Upper lobe of left lung (tissue), 6 donors: ENCODE results near the gene PADI4. TPM values are rescaled to one million over a fixed set of nuclear protein-coding genes. Genes with fewer than 3 reads are reported as not detected.

Source experiments
- ATAC-seq, 2 donors: fragments of 200-7000 bp; cut with Tn5 transposase; one replicate each; pipeline ENCODE4 v1.9.1; 2022; ENCODE audit warnings: mild to moderate bottlenecking in 2 of 2, moderate library complexity in 2 of 2; ENCODE audit not compliant: low FRiP score in 2 of 2
- DNase-seq, 2 donors: peaks; one replicate each; pipeline ENCODE4 v3.0.0-alpha.2; 2019 to 2020
- H3K27ac ChIP-seq, 4 donors: fragments of 200-600 bp; sonication (generic); one replicate each; pipeline ENCODE4 v1.5.1; 2016 to 2019
- H3K27me3 ChIP-seq, 4 donors: fragments of 200-600 bp; sonication (generic); one replicate each; pipeline ENCODE4 v1.5.1; 2017 to 2019
- H3K36me3 ChIP-seq, 4 donors: fragments of 200-600 bp; sonication (generic); one replicate each; pipeline ENCODE4 v1.5.1; 2016 to 2019
- H3K4me1 ChIP-seq, 4 donors: fragments of 200-600 bp; sonication (generic); one replicate each; pipeline ENCODE4 v1.5.1; 2018 to 2019
- H3K4me3 ChIP-seq, 4 donors: fragments of 200-600 bp; sonication (generic); one replicate each; pipeline ENCODE4 v1.5.1; 2017 to 2019; ENCODE audit warnings: mild to moderate bottlenecking in 2 of 4, moderate library complexity in 1 of 4
- H3K9me3 ChIP-seq, 4 donors: fragments of 200-600 bp; sonication (generic); one replicate each; pipeline ENCODE4 v1.5.1; 2018 to 2019
- CTCF ChIP-seq, 6 experiments: fragments of 450-650 bp in 4 of 6; fragments of 200-600 bp in 2 of 6; sonication (generic) in 2 of 6; IDR thresholded peaks; one replicate each; pipeline ENCODE4 v1.5.1; 2016 to 2019; ENCODE audit warnings: antibody characterized with exemption in 6 of 6
- EP300 ChIP-seq, 4 donors: sonication (generic); formaldehyde crosslinking; IDR thresholded peaks; one replicate each; pipeline ENCODE4 v1.5.1; 2017; ENCODE audit warnings: antibody characterized with exemption in 4 of 4, control low read depth in 2 of 4
- POLR2A ChIP-seq, 4 donors: fragments of 450-650 bp; IDR thresholded peaks; one replicate each; pipeline ENCODE4 v1.5.1; 2016 to 2017; ENCODE audit warnings: antibody characterized with exemption in 4 of 4, mild to moderate bottlenecking in 2 of 4
- POLR2AphosphoS5 ChIP-seq, 2 donors: sonication (generic); formaldehyde crosslinking; IDR thresholded peaks; one replicate each; pipeline ENCODE4 v1.5.1; 2017; ENCODE audit warnings: antibody characterized with exemption in 2 of 2
- WGBS, 2 donors: methylation state at CpG; one replicate each; pipeline ENCODE4 v1.1.5; 2017 to 2018; 5-methylcytosine and 5-hydroxymethylcytosine counted together
- total RNA-seq, 6 donors: library from RNA; depleted of rRNA in 4 of 6; stranded (reverse); fragments of >200 nt in 4 of 6; gene quantifications; one replicate each; pipeline versions ENCODE4 v1.1.0 to v1.2.1, GENCODE V29; 2016 to 2021
- donor health status: DM: no; HTN: no; CAD: no; lungs with moderate emphysema.
- donor health status: DM: no; HTN: yes; CAD: no; lungs with severe emphysema.

The PADI4 gene
- total RNA-seq, 6 donors from 2014 or later: 2.7 to 32.3 (median 9.0) TPM

- Histone ChIP-seq H3K27me3 (no peaks in the 10 kb centered on the region), H3K36me3 (peaks cover 0 to under 1% (median under 1%) of the 10 kb centered on the region in 4 donors), H3K4me1 (peaks cover 0 to 8% (median 3%) of the 10 kb centered on the region in 4 donors), H3K9me3 (no peaks in the 10 kb centered on the region), H3K27ac (no peak overlapping the region), H3K4me3 (no peak overlapping the region)
- no peak for DNase-seq
- TF ChIP-seq POLR2AphosphoS5 (IDR thresholded peaks at IDR 0.05) (no peak), POLR2A (IDR thresholded peaks at IDR 0.05) (no peak), CTCF (IDR thresholded peaks at IDR 0.05) (no peak), EP300 (IDR thresholded peaks at IDR 0.05) (no peak)
- ATAC-seq: no peak
- 69% methylated on average over 4 of the region's 4 CpGs; no CpG with 5 or more reads in 1 of the 2 donors for WGBS, 2 donors
Observed at GRCh38 chr1:17401841-17402240, 93.8 kb downstream of the PADI4 start.

- no peak overlapping the region for H3K4me3 ChIP-seq
- no peak overlapping the region for H3K27ac ChIP-seq
- TF ChIP-seq POLR2A (IDR thresholded peaks at IDR 0.05) (no peak), POLR2AphosphoS5 (IDR thresholded peaks at IDR 0.05) (no peak), EP300 (IDR thresholded peaks at IDR 0.05) (no peak), CTCF (IDR thresholded peaks at IDR 0.05) (no peak)
- DNase-seq: no peak
- H3K36me3 ChIP-seq: peaks cover under 1 to 12% (median 8%) of the 10 kb centered on the region in 4 donors
- peaks cover 0 to 8% (median 3%) of the 10 kb centered on the region in 4 donors for H3K4me1 ChIP-seq
- no peak for ATAC-seq
- H3K27me3 ChIP-seq: no peaks in the 10 kb centered on the region
- H3K9me3 ChIP-seq: no peaks in the 10 kb centered on the region
- 44 to 49% methylated on average over 1 to 3 of the region's 3 CpGs for WGBS, 2 donors
Observed at GRCh38 chr1:17403081-17403480, 95.1 kb downstream of the PADI4 start.

DNA sequence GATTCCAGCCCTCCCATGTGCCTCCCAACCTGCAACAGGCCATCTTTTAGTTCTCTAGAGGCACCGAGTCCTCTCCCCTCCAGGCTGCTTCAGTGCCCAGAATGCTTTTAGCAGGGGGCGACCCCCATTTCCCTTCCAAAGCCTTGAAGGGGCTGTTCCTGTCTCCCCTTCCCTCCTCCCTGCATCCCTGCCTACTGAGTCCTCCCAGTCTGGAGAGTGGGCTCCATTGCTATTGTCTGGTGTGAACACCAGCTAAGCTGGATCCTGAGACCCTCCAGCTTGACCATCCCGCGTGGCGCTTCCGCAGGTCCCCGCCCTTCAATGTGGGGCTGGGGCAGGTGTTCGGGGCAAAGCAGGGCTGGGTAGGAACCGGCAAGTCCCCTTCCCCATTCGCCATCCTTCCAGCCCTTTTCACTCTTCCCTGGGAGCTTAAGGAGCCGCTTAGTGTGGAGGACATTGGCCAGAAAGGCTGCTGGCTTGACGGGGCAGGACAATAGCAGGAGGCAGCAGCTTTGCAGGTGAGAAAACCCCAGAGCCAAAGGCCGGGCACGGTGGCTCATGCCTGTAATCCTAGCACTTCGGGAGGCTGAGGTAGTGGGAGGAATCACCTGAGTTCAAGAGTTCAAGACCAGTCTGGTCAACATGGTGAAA, 96.2 kb downstream of the PADI4 start:
- 71 to 82% methylated on average over 9 to 13 of the region's 15 CpGs for WGBS, 2 donors
- no peaks in the 10 kb centered on the region for H3K9me3 ChIP-seq

DNA sequence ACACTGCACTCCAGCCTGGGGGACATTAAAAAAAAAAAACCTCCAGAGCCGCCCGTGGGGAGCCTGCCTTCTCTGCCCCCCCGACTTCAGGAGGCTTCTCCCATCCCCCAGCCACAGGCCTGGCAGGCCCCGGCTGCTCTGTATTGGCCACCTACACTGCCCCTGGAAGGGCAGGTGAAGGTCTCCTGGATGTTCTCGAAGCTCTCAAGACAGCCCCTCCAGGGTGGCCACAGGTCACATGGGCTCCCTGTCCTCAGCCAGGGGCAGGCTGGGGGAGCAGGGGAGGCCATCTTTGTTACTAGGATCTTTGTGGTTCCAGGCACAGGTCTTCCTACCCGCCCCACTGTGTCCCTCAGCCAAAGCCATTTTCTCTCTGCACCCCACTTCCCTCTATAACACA, 96.8 kb downstream of the PADI4 start:
- Histone ChIP-seq H3K27me3 (no peaks in the 10 kb centered on the region), H3K9me3 (no peaks in the 10 kb centered on the region), H3K36me3 (peaks cover 13 to 29% (median 24%) of the 10 kb centered on the region in 4 donors), H3K4me3 (no peak overlapping the region), H3K4me1 (peaks cover 0 to 8% (median 3%) of the 10 kb centered on the region in 4 donors), H3K27ac (no peak overlapping the region)
- 60 to 75% methylated on average over 4 to 6 of the region's 6 CpGs for WGBS, 2 donors
- no peak for DNase-seq
- TF ChIP-seq CTCF (IDR thresholded peaks at IDR 0.05) (no peak), EP300 (IDR thresholded peaks at IDR 0.05) (no peak), POLR2A (IDR thresholded peaks at IDR 0.05) (no peak), POLR2AphosphoS5 (IDR thresholded peaks at IDR 0.05) (no peak)
- ATAC-seq: no peak

More for the DNA sequence above, 96.2 kb downstream of the PADI4 start:
- Histone ChIP-seq H3K4me1 (peaks cover 0 to 8% (median 3%) of the 10 kb centered on the region in 4 donors), H3K4me3 (no peak overlapping the region), H3K27me3 (no peaks in the 10 kb centered on the region), H3K27ac (no peak overlapping the region), H3K36me3 (peaks cover 7 to 23% (median 18%) of the 10 kb centered on the region in 4 donors)
- ATAC-seq (no peak), DNase-seq (no peak)
- no peak for TF ChIP-seq CTCF (IDR thresholded peaks at IDR 0.05)
- TF ChIP-seq EP300 (IDR thresholded peaks at IDR 0.05): no peak
- TF ChIP-seq POLR2AphosphoS5 (IDR thresholded peaks at IDR 0.05): no peak
- TF ChIP-seq POLR2A (IDR thresholded peaks at IDR 0.05): no peak
